NCI-H2107 (cell line): Measurements from ENCODE around the gene OR4A16.

Source experiments
- DNase-seq: peaks from one replicate; lab custom pipeline; 2025; lab: John Stamatoyannopoulos, UW

OR4A16 gene

GRCh38 chr11:55342901-55343300, at the start of gene OR4A16:
Gene OR4A16, plus strand, starts transcription at chr11:55343201. Its CDS starts 0 bp downstream, at chr11:55343201.
- no peak for DNase-seq

GRCh38 chr11:55324500-55324899, 18.5 kb upstream of the OR4A16 start:
- no peak for DNase-seq

GRCh38 chr11:55345306-55345705, 2.3 kb downstream of the OR4A16 start:
- DNase-seq: no peak

GRCh38 chr11:55349032-55349431, 6.0 kb downstream of the OR4A16 start:
- no peak for DNase-seq

GRCh38 chr11:55357560-55358184, 14.7 kb downstream of the OR4A16 start:
- no peak for DNase-seq

GRCh38 chr11:55367674-55368073, 24.7 kb downstream of the OR4A16 start, which contains the start of gene OR4A15:
Gene OR4A15, plus strand, starts transcription at chr11:55367974. Its CDS starts 0 bp downstream, at chr11:55367974.
- DNase-seq: no peak
